ENCODE results near the gene ANKMY2. TPM values are rescaled to one million over a fixed set of nuclear protein-coding genes. Genes with fewer than 3 reads are reported as not detected.

The ANKMY2 gene
- total RNA-seq, 1 donor from 2014 or later: 21.9 TPM

- intact Hi-C loops (cut with DNase I): loop anchor here (10.0 kb wide), 1 partner anchor 255 kb away; no protein-coding TSS in a partner anchor
- DNase-seq (ENCODE audit: missing footprints) (no peak), ATAC-seq (no peak)
These were observed 85.9 kb downstream of the ANKMY2 start for GRCh38 chr7:16559497-16560179.

- DNase-seq (ENCODE audit: missing footprints) (no peak), ATAC-seq (no peak)
- intact Hi-C loops (cut with DNase I): no loop called here
These were observed 86.7 kb downstream of the ANKMY2 start for GRCh38 chr7:16558761-16559302.

GRCh38 chr7:16556359-16556758 is 89.2 kb downstream of the ANKMY2 start:
- no peak for ATAC-seq
- DNase-seq (ENCODE audit: missing footprints): no peak
- intact Hi-C loops (cut with DNase I): no loop called here

GRCh38 chr7:16554518-16555236 is 90.9 kb downstream of the ANKMY2 start:
- DNase-seq (ENCODE audit: missing footprints) (no peak), ATAC-seq (peak; percentile 88)
- intact Hi-C loops (cut with DNase I): no loop called here

GRCh38 chr7:16550671-16551070 is 94.9 kb downstream of the ANKMY2 start:
- no peak for ATAC-seq
- no peak for DNase-seq (ENCODE audit: missing footprints)
- intact Hi-C loops (cut with DNase I): no loop called here

Other genes starting within 250 kb of the ANKMY2 start
- gene CRPPA, start 224.2 kb downstream of the ANKMY2 start, total RNA-seq: 7.1 TPM
- gene SOSTDC1, start 180.0 kb downstream of the ANKMY2 start, total RNA-seq: 1.0 TPM
- gene LRRC72, start 118.9 kb downstream of the ANKMY2 start, total RNA-seq: not detected
- 369 TPM for gene BZW2, start 427 bp upstream of the ANKMY2 start, total RNA-seq
- 16.7 TPM for gene TSPAN13, start 108.0 kb upstream of the ANKMY2 start, total RNA-seq
- not detected for gene AGR2, start 159.2 kb upstream of the ANKMY2 start, total RNA-seq
- gene AGR3, start 236.2 kb upstream of the ANKMY2 start, total RNA-seq: not detected

Data from Right ventricle myocardium inferior (tissue), 1 donor.